PFSK-1 (cell line): ENCODE data around the gene EML2.

Experiments used
- FOXP2 ChIP-seq: optimal IDR thresholded peaks from 2 replicates; pipeline ENCODE3; 2011; ENCODE audit warnings: borderline replicate concordance, control low read depth, inconsistent platforms; ENCODE audit not compliant: insufficient read depth; ENCODE audit errors: extremely low read length, extremely low read depth
- POLR2AphosphoS5 ChIP-seq: IDR thresholded peaks from 2 replicates; pipeline ENCODE4 v1.6.1; 2012; ENCODE audit warnings: low read depth, mild to moderate bottlenecking, control low read depth, low read length, moderate library complexity
- REST ChIP-seq, 2 experiments: IDR thresholded peaks; 2 replicates each; pipeline versions ENCODE4 v1.6.1 to v1.8.0; 2011 to 2012; ENCODE audit warnings: low read depth in 2 of 2, low read length in 2 of 2, control low read depth in 1 of 2, inconsistent platforms in 1 of 2, mild to moderate bottlenecking in 1 of 2, moderate library complexity in 1 of 2; ENCODE audit not compliant: insufficient read depth in 1 of 2
- SIN3A ChIP-seq: IDR thresholded peaks from 2 replicates; pipeline ENCODE4 v1.6.1; 2012; ENCODE audit warnings: mild to moderate bottlenecking, low read length, moderate library complexity, borderline replicate concordance; ENCODE audit not compliant: insufficient read depth
- TAF1 ChIP-seq: IDR thresholded peaks from 2 replicates; pipeline ENCODE4 v1.6.1; 2012; ENCODE audit warnings: low read length, control low read depth, borderline replicate concordance; ENCODE audit not compliant: insufficient read depth

Gene EML2

DNA sequence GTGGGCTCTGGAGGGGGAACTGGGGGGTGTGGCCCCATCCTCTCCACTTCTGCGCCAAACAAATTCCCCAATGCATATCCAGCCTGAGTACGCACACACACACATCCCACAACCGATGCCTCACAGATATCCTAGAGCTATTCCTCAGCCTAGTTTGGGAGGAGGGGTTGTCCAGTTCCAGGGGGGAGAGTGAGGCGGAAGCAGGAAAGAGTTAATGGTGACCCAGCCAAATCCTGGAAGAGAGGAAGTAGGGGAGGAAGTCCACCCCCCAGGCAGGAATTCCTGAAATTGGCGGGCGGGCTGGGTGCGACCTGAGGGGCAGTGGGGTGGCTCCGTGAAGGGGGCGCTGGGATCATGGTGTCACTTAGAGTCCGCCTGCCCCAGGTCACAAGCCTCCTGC is 38.1 kb downstream of the EML2 start:
- TF ChIP-seq FOXP2 (no peak), REST (IDR thresholded peaks at IDR 0.05; ENCODE audit: insufficient read depth in 1 of 2, low read depth in 2 of 2, low read length in 2 of 2) (no peak), POLR2AphosphoS5 (no peak), SIN3A (no peak)

DNA sequence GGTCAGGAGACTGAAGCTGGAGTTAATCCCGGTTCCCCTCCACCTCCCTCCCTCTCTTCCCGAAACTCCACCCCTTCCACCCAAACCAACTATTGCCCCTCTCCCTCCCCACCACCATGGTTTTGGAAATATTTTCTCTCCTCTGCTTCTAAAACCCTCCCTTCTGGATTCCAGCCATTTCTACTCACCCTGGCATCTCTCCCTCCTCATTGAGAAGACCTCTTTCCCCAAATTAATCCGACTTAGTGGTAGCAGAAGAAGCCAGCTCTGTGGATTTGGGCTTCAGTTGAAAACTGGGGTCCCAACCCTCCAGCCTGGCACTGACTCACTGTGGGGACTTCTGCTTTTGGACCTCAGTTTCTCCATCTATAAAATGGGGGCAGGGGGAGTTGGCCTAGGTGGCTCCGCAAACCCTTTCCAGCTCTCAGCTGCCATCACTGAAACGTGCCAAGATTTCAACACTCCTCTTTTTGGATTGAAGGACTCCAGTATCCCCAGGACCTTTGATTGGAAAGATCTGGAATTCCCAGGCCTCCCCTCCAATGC is 38.8 kb downstream of the EML2 start:
- TF ChIP-seq REST (IDR thresholded peaks at IDR 0.05; ENCODE audit: insufficient read depth in 1 of 2, low read depth in 2 of 2, low read length in 2 of 2) (no peak), POLR2AphosphoS5 (no peak), FOXP2 (no peak), TAF1 (no peak), SIN3A (no peak)

DNA sequence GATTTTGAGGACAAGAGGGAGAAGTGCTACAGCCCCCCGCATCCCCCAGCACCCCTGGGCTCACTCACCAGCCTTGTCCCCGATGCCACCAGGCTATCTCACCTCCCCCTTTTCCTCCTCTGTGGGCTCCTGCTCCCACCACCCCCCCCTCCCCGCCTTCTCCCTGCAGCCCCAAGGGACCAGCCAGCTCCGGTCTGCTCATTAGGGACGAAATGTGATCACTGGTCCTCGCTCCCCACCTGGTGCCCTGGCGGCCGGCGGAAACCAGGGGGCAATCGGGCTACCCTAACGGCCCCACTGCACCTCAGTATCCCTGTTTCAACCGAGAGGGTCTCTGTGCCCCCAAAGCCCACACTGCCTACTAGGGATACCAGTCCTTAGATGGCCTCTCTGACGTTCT is 39.9 kb downstream of the EML2 start:
- TF ChIP-seq FOXP2 = no peak
- no peak for TF ChIP-seq REST (IDR thresholded peaks at IDR 0.05; ENCODE audit: insufficient read depth in 1 of 2, low read depth in 2 of 2, low read length in 2 of 2)
- no peak for TF ChIP-seq POLR2AphosphoS5
- no peak for TF ChIP-seq SIN3A
- no peak for TF ChIP-seq TAF1

GRCh38 chr19:45598267-45599001 is 40.8 kb downstream of the EML2 start:
- TF ChIP-seq SIN3A (no peak), FOXP2 (no peak), POLR2AphosphoS5 (no peak), REST (IDR thresholded peaks at IDR 0.05; ENCODE audit: insufficient read depth in 1 of 2, low read depth in 2 of 2, low read length in 2 of 2) (no peak), TAF1 (no peak)
